Lower leg skin (tissue), 3 donors: ENCODE results near the gene KLF5.

Experiments
- CTCF ChIP-seq, 3 donors: fragments of 450-650 bp; IDR thresholded peaks; one replicate each; pipeline ENCODE4 v1.5.1; 2016; ENCODE audit warnings: antibody characterized with exemption in 3 of 3, mild to moderate bottlenecking in 3 of 3, moderate library complexity in 2 of 3
- POLR2A ChIP-seq, 2 donors: fragments of 450-650 bp; IDR thresholded peaks; one replicate each; pipeline ENCODE4 v1.6.1; 2016 to 2017; ENCODE audit warnings: antibody characterized with exemption in 2 of 2, mild to moderate bottlenecking in 1 of 2, moderate library complexity in 1 of 2

GRCh38 chr13:73039201-73040108 is 19.4 kb upstream of the KLF5 start:
- TF ChIP-seq CTCF (IDR thresholded peaks at IDR 0.05) (no peak), POLR2A (IDR thresholded peaks at IDR 0.05) (no peak)
